PC-3 (cell line): Measurements from ENCODE around the gene ANKRD1.

Experiments used
- EZH2 ChIP-seq: fragments of 300-600 bp; sonication (generic); IDR thresholded peaks from one replicate; pipeline ENCODE4 v1.6.1; 2017; ENCODE audit warnings: antibody characterized with exemption, mild to moderate bottlenecking, low read length; ENCODE audit not compliant: unreplicated experiment
- TF ChIP-seq, protein P1 (sequence below): fragments of 300-600 bp; sonication (generic); conservative IDR thresholded peaks from 2 replicates; pipeline ENCODE4 v1.5.1; 2017; ENCODE audit warnings: antibody characterized with exemption, low read depth, mild to moderate bottlenecking, low read length

GRCh38 chr10:90969947-90970673 is 49.2 kb upstream of the ANKRD1 start:
- no peak for TF ChIP-seq EZH2
- TF ChIP-seq, protein P1, sequence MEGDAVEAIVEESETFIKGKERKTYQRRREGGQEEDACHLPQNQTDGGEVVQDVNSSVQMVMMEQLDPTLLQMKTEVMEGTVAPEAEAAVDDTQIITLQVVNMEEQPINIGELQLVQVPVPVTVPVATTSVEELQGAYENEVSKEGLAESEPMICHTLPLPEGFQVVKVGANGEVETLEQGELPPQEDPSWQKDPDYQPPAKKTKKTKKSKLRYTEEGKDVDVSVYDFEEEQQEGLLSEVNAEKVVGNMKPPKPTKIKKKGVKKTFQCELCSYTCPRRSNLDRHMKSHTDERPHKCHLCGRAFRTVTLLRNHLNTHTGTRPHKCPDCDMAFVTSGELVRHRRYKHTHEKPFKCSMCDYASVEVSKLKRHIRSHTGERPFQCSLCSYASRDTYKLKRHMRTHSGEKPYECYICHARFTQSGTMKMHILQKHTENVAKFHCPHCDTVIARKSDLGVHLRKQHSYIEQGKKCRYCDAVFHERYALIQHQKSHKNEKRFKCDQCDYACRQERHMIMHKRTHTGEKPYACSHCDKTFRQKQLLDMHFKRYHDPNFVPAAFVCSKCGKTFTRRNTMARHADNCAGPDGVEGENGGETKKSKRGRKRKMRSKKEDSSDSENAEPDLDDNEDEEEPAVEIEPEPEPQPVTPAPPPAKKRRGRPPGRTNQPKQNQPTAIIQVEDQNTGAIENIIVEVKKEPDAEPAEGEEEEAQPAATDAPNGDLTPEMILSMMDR: peak; percentile 46
